Globus pallidus (tissue), 1 donor: ENCODE data around the gene WDR35.
"Not testable (repeated sequence)": the region's sequence is repeated elsewhere in the genome, so short reads cannot be mapped to it uniquely, and the experiment has no call there.

Experiments used
- DNase-seq: peaks from one replicate; pipeline ENCODE4 v3.0.0-alpha.2; 2015; ENCODE audit warnings: low spot score

Gene WDR35

DNA sequence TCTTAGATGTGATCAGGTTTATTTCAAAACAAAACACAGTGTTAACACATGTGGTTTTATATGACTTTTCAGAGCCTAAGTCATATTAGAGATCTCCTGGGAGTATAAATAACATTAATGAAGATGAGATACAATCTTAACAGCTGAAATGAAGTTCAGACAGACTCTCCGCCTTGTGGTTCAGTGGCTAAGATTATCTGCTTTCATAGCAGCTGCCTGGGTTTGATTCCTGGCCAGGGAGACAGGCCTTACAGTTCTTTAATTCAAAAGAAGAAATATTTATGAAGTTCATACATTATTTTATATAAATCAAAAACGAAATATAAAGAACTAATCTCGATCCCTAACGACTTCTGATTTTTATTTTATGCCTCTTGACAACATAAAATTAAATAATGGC lies 52.9 kb downstream of the WDR35 start:
- DNase-seq: no peak

- no peak for DNase-seq
Measured at GRCh38 chr2:19936203-19936602, 53.7 kb downstream of the WDR35 start.

- DNase-seq: no peak
Measured at GRCh38 chr2:19933351-19933981, 56.4 kb downstream of the WDR35 start.

GRCh38 chr2:19932928-19933327 lies 57.0 kb downstream of the WDR35 start:
- no peak for DNase-seq

- DNase-seq: no peak
Measured at GRCh38 chr2:19929226-19929625, 60.7 kb downstream of the WDR35 start.

DNA sequence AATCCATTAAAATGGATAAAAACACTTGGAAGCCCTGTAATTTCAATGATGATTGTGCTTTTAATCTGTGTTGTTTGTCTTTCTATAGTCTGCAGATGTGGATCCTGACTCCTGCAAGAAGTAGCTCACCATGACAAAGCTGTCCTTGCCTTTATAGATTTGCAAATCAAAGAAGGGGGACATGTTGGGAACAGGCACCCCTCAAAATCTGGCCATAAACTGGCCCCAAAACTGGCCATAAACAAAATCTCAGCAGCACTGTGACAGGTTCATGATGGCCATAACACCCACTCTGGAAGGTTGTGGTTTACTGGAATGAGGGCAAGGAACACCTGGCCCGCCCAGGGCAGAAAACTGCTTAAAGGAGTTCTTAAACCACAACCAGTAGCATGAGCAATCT lies 62.1 kb downstream of the WDR35 start:
- not testable (repeated sequence) for DNase-seq

GRCh38 chr2:19924526-19924925 lies 65.4 kb downstream of the WDR35 start:
- not testable (repeated sequence) for DNase-seq

DNA sequence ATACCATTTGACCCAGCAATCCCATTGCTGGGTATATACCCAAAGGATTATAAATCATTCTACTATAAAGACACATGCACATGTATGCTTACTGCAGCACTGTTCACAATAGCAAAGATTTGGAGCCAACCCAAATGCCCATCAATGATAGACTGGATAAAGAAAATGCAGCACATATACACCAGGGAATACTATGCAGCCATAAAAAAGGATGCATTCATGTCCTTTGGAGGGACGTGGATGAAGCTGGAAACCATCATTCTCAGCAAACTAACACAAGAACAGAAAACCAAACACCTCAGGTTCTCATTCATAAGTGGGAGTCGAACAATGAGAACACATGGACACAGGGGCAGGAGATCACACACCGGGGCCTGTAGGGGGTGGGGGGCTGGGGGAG lies 67.7 kb downstream of the WDR35 start:
- not testable (repeated sequence) for DNase-seq

- DNase-seq: no peak
Measured at GRCh38 chr2:19916385-19916950, 73.4 kb downstream of the WDR35 start.

DNA sequence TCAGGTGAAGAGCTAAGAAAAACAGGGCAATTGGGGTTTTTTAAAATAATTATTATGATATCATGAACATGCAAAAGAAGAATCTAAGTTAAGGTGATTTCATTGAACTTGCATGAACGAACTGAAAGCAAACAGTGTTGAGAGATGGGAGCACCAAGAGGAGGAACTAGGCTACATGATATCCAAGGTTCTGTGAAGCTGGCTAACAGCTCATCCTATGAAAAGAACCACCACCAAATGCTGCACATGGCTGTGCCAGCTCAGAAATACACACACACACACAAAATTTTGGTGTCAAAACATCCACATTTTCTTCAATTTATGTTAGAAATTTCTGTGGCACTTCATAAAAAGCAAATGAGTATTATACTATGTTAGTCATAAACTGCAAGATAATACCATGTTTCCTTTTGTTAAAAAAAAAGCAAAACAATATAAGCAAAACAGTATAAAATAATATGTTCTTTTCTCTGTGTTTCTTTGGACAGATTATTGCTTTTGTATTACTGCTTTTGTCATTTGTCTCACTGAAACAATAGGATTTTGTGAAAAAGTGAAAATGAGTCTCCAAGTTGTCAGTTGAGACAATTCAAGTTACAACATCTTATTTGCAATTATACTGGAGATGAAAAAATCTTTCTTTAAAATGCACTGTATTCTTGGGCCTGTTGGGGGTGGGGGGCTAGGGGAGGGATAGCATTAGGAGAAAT lies 75.5 kb downstream of the WDR35 start:
- DNase-seq: peak; percentile 59

- no peak for DNase-seq
Measured at GRCh38 chr2:19911808-19912509, 77.9 kb downstream of the WDR35 start.

DNA sequence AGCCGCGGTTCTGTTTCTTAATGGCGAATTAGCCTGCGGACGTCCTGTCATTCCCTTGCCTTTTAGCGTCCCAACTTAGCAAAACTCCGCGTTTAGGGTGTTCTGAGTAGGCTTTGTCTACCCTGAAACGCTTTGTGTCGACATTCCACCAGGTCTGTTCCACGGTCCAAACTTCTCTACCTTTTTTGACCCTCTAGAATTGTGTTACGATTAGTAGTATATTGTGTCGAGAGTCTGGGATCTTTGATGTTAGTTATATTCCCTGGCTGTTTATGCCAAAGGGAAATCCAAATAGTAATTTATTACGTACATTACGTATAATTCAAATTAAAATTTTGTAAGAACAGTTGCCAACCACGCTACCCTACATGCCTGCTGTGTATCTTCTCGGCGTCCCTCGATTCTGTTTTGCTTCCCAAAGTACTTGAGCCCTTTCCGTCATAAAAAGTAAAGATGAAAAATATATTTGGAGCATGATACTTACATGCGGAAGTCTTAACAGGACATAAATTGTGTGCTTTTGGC lies 87.6 kb downstream of the WDR35 start:
- no peak for DNase-seq

GRCh38 chr2:19901442-19902215 lies 88.3 kb downstream of the WDR35 start, which contains the start of gene TTC32:
TTC32 (minus strand) TSS chr2:19901983; CDS start chr2:19901854, 129 bp downstream.
- peak; percentile 89 for DNase-seq

- peak; percentile 26 for DNase-seq
Measured at GRCh38 chr2:19900931-19901441, 88.9 kb downstream of the WDR35 start.

DNA sequence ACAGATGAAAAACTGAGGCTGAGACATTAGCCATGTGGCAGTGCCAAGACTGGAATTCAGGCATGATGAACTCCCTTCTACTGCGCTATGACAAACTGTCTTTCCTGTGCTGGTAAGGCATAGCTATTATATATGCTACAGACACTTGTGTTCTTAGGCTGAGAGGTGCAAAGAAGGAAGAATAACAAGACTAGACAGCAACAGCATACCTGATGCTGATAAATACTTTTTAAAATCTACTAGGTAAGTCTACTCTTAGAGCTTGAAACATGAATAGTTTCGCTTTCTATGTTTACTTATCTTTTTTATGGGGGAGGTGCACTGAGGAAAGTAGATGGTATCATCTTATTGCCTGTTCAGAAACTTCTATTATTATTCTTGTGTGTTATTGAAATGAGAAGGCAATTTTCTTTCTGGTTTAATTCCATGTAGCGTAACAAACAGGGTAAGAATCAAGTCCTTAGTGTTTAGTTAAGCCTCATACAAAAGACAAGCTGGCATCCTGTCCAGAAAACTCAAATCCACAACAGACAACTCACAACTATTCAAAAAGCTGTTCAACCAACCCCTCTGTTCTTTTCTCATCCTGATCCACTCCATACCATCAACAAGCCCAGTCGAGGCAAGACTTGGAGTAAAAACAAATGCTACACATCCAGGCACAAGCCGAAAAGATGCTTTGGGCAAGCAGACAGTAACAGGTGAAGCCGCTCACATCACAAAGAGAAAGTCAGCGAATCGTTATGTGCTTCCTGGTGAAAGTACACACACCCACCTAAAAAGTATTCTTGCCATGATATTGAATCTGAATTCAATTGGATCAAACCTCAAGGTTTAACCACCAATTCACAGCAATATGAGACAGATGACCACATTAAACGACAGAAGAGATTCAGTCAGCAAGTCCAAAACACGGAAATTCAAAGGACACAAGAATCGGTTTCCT lies 89.6 kb downstream of the WDR35 start:
- no peak for DNase-seq

DNA sequence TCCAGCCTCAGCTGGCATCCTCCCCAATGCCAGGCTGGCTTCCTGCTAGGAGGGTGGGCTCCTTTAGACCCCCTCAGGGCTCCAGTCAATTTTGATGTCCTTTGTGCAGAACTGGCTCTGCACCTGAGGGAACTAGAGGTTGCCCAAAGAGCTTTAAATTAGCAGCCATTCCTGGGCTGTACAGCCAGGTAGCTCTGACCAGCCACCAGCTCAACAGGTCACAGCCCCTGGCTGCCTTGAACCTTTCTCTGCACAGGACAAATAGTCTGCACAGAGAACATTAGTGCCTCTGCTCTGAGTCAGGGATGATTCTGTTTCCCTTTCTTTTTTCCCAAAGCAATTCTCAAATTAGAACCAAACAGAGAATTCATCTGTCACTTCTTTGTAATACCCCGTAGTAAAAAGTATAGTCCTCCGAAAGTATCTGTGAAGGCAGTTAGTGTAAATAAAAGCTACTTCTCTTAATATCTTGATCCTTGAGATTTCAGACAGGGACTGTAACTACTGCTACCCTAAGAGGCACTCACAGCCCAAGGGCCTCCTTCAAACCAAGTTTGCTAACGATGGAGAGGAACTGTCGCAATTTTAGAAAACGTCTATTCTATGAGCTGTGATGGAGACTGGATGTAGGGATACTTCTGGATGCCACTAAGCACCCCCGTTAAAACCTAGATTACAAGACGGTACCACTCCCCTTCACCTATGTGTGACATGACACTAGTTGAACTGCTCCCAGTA lies 91.1 kb downstream of the WDR35 start:
- no peak for DNase-seq

GRCh38 chr2:19897623-19898245 lies 92.2 kb downstream of the WDR35 start:
- no peak for DNase-seq

DNA sequence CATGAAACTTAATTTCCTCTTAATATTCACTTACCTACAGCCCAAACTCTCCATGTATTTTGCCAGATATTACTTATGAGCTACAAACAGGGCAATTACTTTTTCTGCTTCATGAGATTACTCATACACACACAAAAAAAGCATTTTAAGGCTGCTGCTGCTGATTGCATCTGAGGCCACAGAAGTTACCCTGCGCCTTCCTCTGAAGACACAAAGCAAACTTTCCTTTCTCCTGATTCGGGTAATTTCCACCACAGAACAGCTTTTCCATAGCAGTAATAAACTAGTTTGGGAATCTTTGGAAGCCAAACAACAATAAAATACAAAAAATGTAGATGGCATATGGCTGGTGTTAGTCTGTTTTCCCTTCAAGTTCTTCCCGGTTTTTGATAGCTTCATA lies 94.4 kb downstream of the WDR35 start:
- DNase-seq: no peak

GRCh38 chr2:19894134-19894792 lies 95.6 kb downstream of the WDR35 start:
- no peak for DNase-seq
